Sigmoid colon (tissue), 7 donors: Measurements from ENCODE around the gene PPP1R14D. TPM values are rescaled to one million over a fixed set of nuclear protein-coding genes. Genes with fewer than 3 reads are reported as not detected.
"Not testable (repeated sequence)": the region's sequence is repeated elsewhere in the genome, so short reads cannot be mapped to it uniquely, and the experiment has no call there.

Experiments used
- DNase-seq: peaks from one replicate; pipeline ENCODE4 v3.0.0-alpha.2; 2019
- H3K27ac ChIP-seq, 4 donors: fragments of 200-600 bp; sonication (generic); one replicate each; pipeline ENCODE4 v1.5.1; 2016 to 2019; ENCODE audit warnings: mild to moderate bottlenecking in 1 of 4
- H3K27me3 ChIP-seq, 3 donors: fragments of 200-600 bp; sonication (generic); one replicate each; pipeline ENCODE4 v1.5.1; 2019; ENCODE audit warnings: mild to moderate bottlenecking in 1 of 3
- H3K36me3 ChIP-seq, 4 donors: fragments of 200-600 bp; sonication (generic); one replicate each; pipeline ENCODE4 v1.5.1; 2016 to 2019
- H3K4me1 ChIP-seq, 4 donors: fragments of 200-600 bp; sonication (generic); one replicate each; pipeline ENCODE4 v1.5.1; 2017 to 2019
- H3K4me3 ChIP-seq, 4 donors: fragments of 200-600 bp; sonication (generic); one replicate each; pipeline ENCODE4 v1.5.1; 2017 to 2019; ENCODE audit warnings: mild to moderate bottlenecking in 2 of 4, moderate library complexity in 1 of 4
- H3K9me3 ChIP-seq, 4 donors: fragments of 200-600 bp in 3 of 4; sonication (generic) in 3 of 4; one replicate each; pipeline versions ENCODE4 v1.5.1 to v1.6.1; 2013 to 2019
- EP300 ChIP-seq, 4 donors: sonication (generic); formaldehyde crosslinking; IDR thresholded peaks; one replicate each; pipeline ENCODE4 v1.6.1; 2017; ENCODE audit warnings: antibody characterized with exemption in 4 of 4
- POLR2A ChIP-seq, 2 donors: fragments of 450-650 bp; IDR thresholded peaks; one replicate each; pipeline ENCODE4 v1.6.1; 2016; ENCODE audit warnings: antibody characterized with exemption in 2 of 2, mild to moderate bottlenecking in 2 of 2, moderate library complexity in 2 of 2
- POLR2AphosphoS5 ChIP-seq, 4 donors: sonication (generic); formaldehyde crosslinking; IDR thresholded peaks; one replicate each; pipeline ENCODE4 v1.6.1; 2017; ENCODE audit warnings: antibody characterized with exemption in 4 of 4
- WGBS, 2 donors: extraction: QIAGEN DNeasy Blood & Tissue Kit; methylation state at CpG; one replicate each; pipeline ENCODE4 v1.1.7; 2013; 5-methylcytosine and 5-hydroxymethylcytosine counted together
- intact Hi-C: fragments of 100-400 bp; cut with DNase I; formaldehyde crosslinking; loops from one replicate; pipeline ENCODE4 v1.15.1; 2023
- polyA plus RNA-seq, 3 donors: library from polyadenylated mRNA; stranded (reverse); fragments of 200-250 nt; gene quantifications; one replicate each; pipeline ENCODE4 v1.2.3, GENCODE V29; 2013
- total RNA-seq, 4 donors: library from RNA; depleted of rRNA; stranded (reverse); fragments of >200 nt; gene quantifications; one replicate each; pipeline ENCODE4 v1.1.0, GENCODE V29; 2016
- TF ChIP-seq, protein P1 (sequence below), 4 experiments: fragments of 450-650 bp in 3 of 4; fragments of 200-600 bp in 1 of 4; IDR thresholded peaks; one replicate each; pipeline ENCODE4 v1.5.1; 2016 to 2019; ENCODE audit warnings: antibody characterized with exemption in 4 of 4, mild to moderate bottlenecking in 3 of 4, moderate library complexity in 2 of 4
- donor health status: healthy with polysubstance abuse.
- donor health status: Bipolar disorder and iron deficiency.
- donor health status: healthy.

Gene PPP1R14D
- total and polyA plus RNA-seq, 7 donors = 211 to 395 (median 212) TPM; not detected in 4

DNA sequence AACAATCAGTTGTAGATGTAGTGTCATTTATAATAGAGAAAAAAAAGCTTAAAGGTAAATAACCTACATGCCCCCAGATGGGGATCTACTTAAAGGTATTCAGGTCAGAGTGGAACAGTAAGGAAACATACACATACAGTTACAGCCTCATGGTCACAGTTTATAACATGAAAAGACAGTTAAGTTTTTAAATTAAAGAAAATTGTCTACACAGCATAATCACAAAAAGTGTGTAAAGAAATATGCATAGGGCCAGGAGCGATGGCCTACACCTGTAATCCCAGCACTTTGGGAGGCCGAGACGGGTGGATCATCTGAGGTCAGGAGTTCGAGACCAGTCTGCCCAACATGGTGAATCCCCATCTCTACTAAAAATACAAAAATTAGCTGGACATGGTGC lies 38.7 kb upstream of the PPP1R14D start:
- Histone ChIP-seq H3K4me3 (no peak overlapping the region), H3K4me1 (no peaks in the 10 kb centered on the region), H3K9me3 (no peaks in the 10 kb centered on the region), H3K36me3 (no peaks in the 10 kb centered on the region), H3K27ac (no peak overlapping the region), H3K27me3 (peaks cover 0 to 39% (median 15%) of the 10 kb centered on the region in 3 donors)
- intact Hi-C loops = no loop called here
- 97% methylated on average over 4 of the region's 4 CpGs for WGBS, 2 donors
- DNase-seq = no peak
- TF ChIP-seq, protein P1, sequence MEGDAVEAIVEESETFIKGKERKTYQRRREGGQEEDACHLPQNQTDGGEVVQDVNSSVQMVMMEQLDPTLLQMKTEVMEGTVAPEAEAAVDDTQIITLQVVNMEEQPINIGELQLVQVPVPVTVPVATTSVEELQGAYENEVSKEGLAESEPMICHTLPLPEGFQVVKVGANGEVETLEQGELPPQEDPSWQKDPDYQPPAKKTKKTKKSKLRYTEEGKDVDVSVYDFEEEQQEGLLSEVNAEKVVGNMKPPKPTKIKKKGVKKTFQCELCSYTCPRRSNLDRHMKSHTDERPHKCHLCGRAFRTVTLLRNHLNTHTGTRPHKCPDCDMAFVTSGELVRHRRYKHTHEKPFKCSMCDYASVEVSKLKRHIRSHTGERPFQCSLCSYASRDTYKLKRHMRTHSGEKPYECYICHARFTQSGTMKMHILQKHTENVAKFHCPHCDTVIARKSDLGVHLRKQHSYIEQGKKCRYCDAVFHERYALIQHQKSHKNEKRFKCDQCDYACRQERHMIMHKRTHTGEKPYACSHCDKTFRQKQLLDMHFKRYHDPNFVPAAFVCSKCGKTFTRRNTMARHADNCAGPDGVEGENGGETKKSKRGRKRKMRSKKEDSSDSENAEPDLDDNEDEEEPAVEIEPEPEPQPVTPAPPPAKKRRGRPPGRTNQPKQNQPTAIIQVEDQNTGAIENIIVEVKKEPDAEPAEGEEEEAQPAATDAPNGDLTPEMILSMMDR (IDR thresholded peaks at IDR 0.05) = no peak
- no peak for TF ChIP-seq POLR2A (IDR thresholded peaks at IDR 0.05)
- TF ChIP-seq POLR2AphosphoS5 (IDR thresholded peaks at IDR 0.05) = no peak
- no peak for TF ChIP-seq EP300 (IDR thresholded peaks at IDR 0.05)

- H3K27ac ChIP-seq = no peak overlapping the region
- H3K4me3 ChIP-seq = no peak overlapping the region
- H3K36me3 ChIP-seq = no peaks in the 10 kb centered on the region
- no peaks in the 10 kb centered on the region for H3K9me3 ChIP-seq
- WGBS, 2 donors = 23 to 61% methylated on average over 4 of the region's 4 CpGs
- intact Hi-C loops = no loop called here
- no peak for DNase-seq
- TF ChIP-seq, protein P1 (IDR thresholded peaks at IDR 0.05) = no peak
- H3K4me1 ChIP-seq = no peaks in the 10 kb centered on the region
- peaks cover 0 to 38% (median 14%) of the 10 kb centered on the region in 3 donors for H3K27me3 ChIP-seq
Measured at GRCh38 chr15:40863660-40864270, 35.3 kb upstream of the PPP1R14D start.

- H3K9me3 ChIP-seq, DNase-seq, H3K27ac ChIP-seq, H3K36me3 ChIP-seq, H3K4me3 ChIP-seq, intact Hi-C loops, H3K4me1 ChIP-seq: not testable (repeated sequence)
- peaks cover 0 to 39% (median 17%) of the 10 kb centered on the region in 3 donors for H3K27me3 ChIP-seq
- 57 to 78% methylated on average over 4 of the region's 4 CpGs for WGBS, 2 donors
Measured at GRCh38 chr15:40861147-40861546, 32.6 kb upstream of the PPP1R14D start.

DNA sequence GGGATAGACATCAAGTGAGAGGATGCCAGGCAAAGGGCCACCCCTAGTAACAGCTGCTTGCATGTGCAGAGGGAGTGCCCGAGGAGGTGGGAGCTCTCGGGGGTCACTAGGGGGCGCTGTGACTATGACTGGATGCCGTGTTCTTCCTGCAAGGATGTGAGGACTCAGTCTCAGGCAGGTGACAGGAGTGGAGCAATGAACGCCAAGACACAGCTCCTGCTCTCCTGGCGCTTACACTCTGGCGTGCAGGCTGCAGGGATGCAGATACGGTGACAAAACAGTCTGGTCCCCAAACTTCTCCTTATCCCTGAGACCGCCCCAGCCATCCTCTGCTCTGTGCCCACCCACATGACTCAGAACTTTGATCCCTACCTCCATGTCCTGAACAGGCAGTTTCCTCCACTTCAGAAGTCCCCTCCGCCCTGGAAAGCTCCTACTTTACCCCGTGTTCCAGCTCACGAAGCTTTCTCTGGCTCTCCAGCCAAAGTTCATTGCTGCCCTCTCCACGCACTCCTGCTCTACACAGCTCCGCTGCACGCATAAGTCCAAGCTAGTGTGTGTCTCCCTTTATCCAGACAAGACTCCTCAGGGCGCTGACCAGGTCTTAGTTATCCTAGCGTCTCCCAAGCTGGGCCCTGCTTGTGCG lies 30.8 kb upstream of the PPP1R14D start:
- Histone ChIP-seq H3K9me3 (no peaks in the 10 kb centered on the region), H3K27ac (no peak overlapping the region), H3K4me1 (peaks cover 0 to 8% (median 3%) of the 10 kb centered on the region in 4 donors), H3K27me3 (peaks cover 0 to 36% (median 13%) of the 10 kb centered on the region in 3 donors), H3K4me3 (no peak overlapping the region), H3K36me3 (no peaks in the 10 kb centered on the region)
- DNase-seq = no peak
- intact Hi-C loops = no loop called here
- WGBS, 2 donors = 35 to 44% methylated on average over 18 of the region's 18 CpGs
- no peak for TF ChIP-seq POLR2AphosphoS5 (IDR thresholded peaks at IDR 0.05)
- TF ChIP-seq, protein P1 (IDR thresholded peaks at IDR 0.05) = peak in 3 of 4 experiments; percentile 30 to 55 (median 53)

DNA sequence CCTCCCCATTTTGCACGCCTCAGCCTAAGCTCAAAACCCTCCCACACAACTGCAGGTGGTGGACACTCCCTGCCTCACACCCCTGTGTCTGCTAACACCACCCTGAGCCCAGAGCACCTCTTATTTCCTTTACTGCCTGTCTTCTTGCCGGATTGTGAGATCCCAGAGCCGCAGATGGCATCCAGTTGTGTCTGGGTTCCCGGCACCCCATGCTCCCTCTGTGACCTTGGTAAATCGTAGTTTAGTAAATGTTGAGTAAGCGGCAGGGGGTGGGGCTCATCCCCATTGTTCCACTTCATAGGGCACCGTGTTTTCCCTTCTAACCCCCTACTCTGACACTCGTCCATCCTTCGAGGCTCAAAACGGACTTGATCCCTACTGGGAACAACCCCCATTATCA lies 30.2 kb upstream of the PPP1R14D start:
- peaks cover 0 to 8% (median 3%) of the 10 kb centered on the region in 4 donors for H3K4me1 ChIP-seq
- H3K36me3 ChIP-seq = no peaks in the 10 kb centered on the region
- no peak overlapping the region for H3K27ac ChIP-seq
- H3K4me3 ChIP-seq = no peak overlapping the region
- no peaks in the 10 kb centered on the region for H3K9me3 ChIP-seq
- intact Hi-C loops = no loop called here
- no peak for DNase-seq
- peaks cover 0 to 30% (median 10%) of the 10 kb centered on the region in 3 donors for H3K27me3 ChIP-seq
- WGBS, 2 donors = 51 to 74% methylated on average over 10 of the region's 10 CpGs
- TF ChIP-seq POLR2AphosphoS5 (IDR thresholded peaks at IDR 0.05) (no peak), EP300 (IDR thresholded peaks at IDR 0.05) (no peak), POLR2A (IDR thresholded peaks at IDR 0.05) (no peak)
- TF ChIP-seq, protein P1 (IDR thresholded peaks at IDR 0.05) = no peak
